K562 (cell line): ENCODE measurements around the gene PGR. TPM values are rescaled to one million over a fixed set of nuclear protein-coding genes. Genes with fewer than 3 reads are reported as not detected.

Experiments
- ATAC-seq: fragments of 200-7000 bp; cut with Tn5 transposase; 3 replicates; pipeline ENCODE4 v1.9.1; 2020; ENCODE audit warnings: moderate library complexity
- BruUV-seq: library from RNA; stranded (reverse); fragments of 400-500 nt; replicated peaks from 2 replicates; lab custom pipeline; 2021; lab: Mats Ljungman, UMichigan
- CTCF ChIA-PET: fragments of 300-600 bp; formaldehyde crosslinking; extraction: SDS; loops from one replicate; lab custom pipeline; 2021; ENCODE audit warnings: low intra/inter-chr PET ratio; lab: Yijun Ruan, JAX
- POLR2A ChIA-PET: fragments of 300-600, 350-650 bp; sonication (Branson Sonifier 250); formaldehyde crosslinking; extraction: SDS; loops from one replicate; lab custom pipeline; 2021; ENCODE audit warnings: antibody characterized with exemption, inconsistent platforms; lab: Yijun Ruan, JAX
- DNase-seq, 4 experiments: peaks; one replicate each; pipeline versions ENCODE4 v3.0.0 to v3.0.0-alpha.2; 2011 to 2018; ENCODE audit warnings: low spot score in 3 of 4, mixed read lengths in 3 of 4; ENCODE audit errors: extremely low read depth in 1 of 4
- FAIRE-seq: peaks from 2 replicates; lab custom pipeline; 2011; peaks lifted over from hg19 to GRCh38; lab: Jason Lieb, UNC
- H2AFZ ChIP-seq: 2 replicates; pipeline ENCODE4 v1.6.0; 2011; ENCODE audit warnings: low read depth, low read length, control low read depth, inconsistent platforms
- H3K27ac ChIP-seq: fragments of 200-600 bp; 3 replicates; pipeline ENCODE4 v1.8.0; 2011; ENCODE audit warnings: low read depth, mild to moderate bottlenecking, control low read depth, inconsistent platforms, low read length, moderate library complexity, mixed read lengths; ENCODE audit errors: extremely low read depth
- H3K27me3 ChIP-seq, 2 experiments: fragments of 300-600 bp in 1 of 2; 2 replicates in 1 of 2; 3 replicates in 1 of 2; pipeline versions ENCODE4 v1.6.0 to v1.8.0; 2011; ENCODE audit warnings: inconsistent platforms in 2 of 2, low read length in 2 of 2, mild to moderate bottlenecking in 1 of 2, mixed read lengths in 1 of 2, moderate library complexity in 1 of 2; ENCODE audit not compliant: control insufficient read depth in 2 of 2, insufficient read depth in 2 of 2
- H3K36me3 ChIP-seq: fragments of 300-600 bp; 3 replicates; pipeline ENCODE4 v1.8.0; 2011; ENCODE audit warnings: mild to moderate bottlenecking, low read length, inconsistent platforms; ENCODE audit not compliant: control insufficient read depth, insufficient read depth
- H3K4me1 ChIP-seq, 2 experiments: fragments of 200-600 bp in 1 of 2; replicated peaks in 1 of 2; 2 replicates in 1 of 2; 3 replicates in 1 of 2; pipeline versions ENCODE4 v1.5.1 to v1.8.0; 2011; ENCODE audit warnings: inconsistent platforms in 2 of 2, low read length in 2 of 2, mild to moderate bottlenecking in 1 of 2, mixed read lengths in 1 of 2, moderate library complexity in 1 of 2; ENCODE audit not compliant: control insufficient read depth in 2 of 2, insufficient read depth in 2 of 2
- H3K4me2 ChIP-seq: 2 replicates; pipeline ENCODE4 v1.6.1; 2011; ENCODE audit warnings: low read length, control low read depth, inconsistent platforms, mixed read lengths; ENCODE audit not compliant: insufficient read depth
- H3K4me3 ChIP-seq: fragments of 200-600 bp; sonication (generic), shearing (Covaris generic); 2 replicates; pipeline ENCODE4 v1.5.1; 2016; ENCODE audit warnings: control low read depth, inconsistent platforms
- H3K79me2 ChIP-seq: fragments of 200-600 bp; 3 replicates; pipeline ENCODE4 v1.8.0; 2011; ENCODE audit warnings: low read length, inconsistent platforms; ENCODE audit not compliant: control insufficient read depth, insufficient read depth
- H3K9ac ChIP-seq, 2 experiments: 2 replicates each; pipeline versions ENCODE4 v1.6.0 to v1.6.1; 2011; ENCODE audit warnings: low read depth in 2 of 2, low read length in 2 of 2, control low read depth in 1 of 2, inconsistent platforms in 1 of 2, mild to moderate bottlenecking in 1 of 2, mixed read lengths in 1 of 2; ENCODE audit not compliant: insufficient read depth in 1 of 2
- H3K9me1 ChIP-seq: one replicate; pipeline ENCODE4 v1.6.0; 2011; ENCODE audit warnings: inconsistent platforms, mild to moderate bottlenecking, low read length, moderate library complexity; ENCODE audit not compliant: control insufficient read depth, insufficient read depth
- H3K9me3 ChIP-seq: replicated peaks from 2 replicates; pipeline ENCODE4 v1.5.1; 2011; ENCODE audit warnings: low read depth, low read length, inconsistent platforms; ENCODE audit not compliant: control insufficient read depth, insufficient read depth
- H4K20me1 ChIP-seq: replicated peaks from 2 replicates; pipeline ENCODE4 v1.6.1; 2011; ENCODE audit warnings: low read length, inconsistent platforms, mixed read lengths; ENCODE audit not compliant: control insufficient read depth, insufficient read depth
- HDAC8 ChIP-seq: fragments of 450-650 bp; IDR thresholded peaks from 2 replicates; pipeline ENCODE4 v1.6.1; 2016; ENCODE audit warnings: mild to moderate bottlenecking, missing genetic modification characterization, moderate library complexity, missing compliant biosample characterization
- MLLT1 ChIP-seq, 2 experiments: fragments of 450-650 bp; IDR thresholded peaks; 2 replicates each; pipeline ENCODE4 v1.6.1; 2016
- MTA3 ChIP-seq: fragments of 450-650 bp; formaldehyde crosslinking; IDR thresholded peaks from 2 replicates; pipeline ENCODE4 v1.6.1; 2017; ENCODE audit warnings: mild to moderate bottlenecking, borderline replicate concordance
- RBFOX2 ChIP-seq: fragments of 200-400 bp; formaldehyde crosslinking; IDR thresholded peaks from 2 replicates; pipeline ENCODE4 v1.6.1; 2017; ENCODE audit warnings: low read depth, mild to moderate bottlenecking, low read length, moderate library complexity
- SREBF2 ChIP-seq: sonication (generic); formaldehyde crosslinking; IDR thresholded peaks from 2 replicates; pipeline ENCODE4 v1.4.0; 2020; ENCODE audit warnings: mild to moderate bottlenecking, missing genetic modification reagents
- TCF15 ChIP-seq: fragments of 250-450 bp; sonication (Bioruptor Pico); IDR thresholded peaks from 2 replicates; pipeline ENCODE4 v1.8.0; 2022; ENCODE audit warnings: moderate library complexity, mild to moderate bottlenecking, inconsistent platforms
- ZNF143 ChIP-seq: sonication (generic); formaldehyde crosslinking; IDR thresholded peaks from 2 replicates; pipeline ENCODE4 v1.9.0; 2022; ENCODE audit warnings: mild to moderate bottlenecking, missing genetic modification reagents
- ZNF224 ChIP-seq: sonication (generic); formaldehyde crosslinking; IDR thresholded peaks from 2 replicates; pipeline ENCODE4 v1.8.0; 2022; ENCODE audit warnings: mild to moderate bottlenecking, missing genetic modification reagents
- WGBS: fragments of 100-300 bp; shearing (Covaris generic); methylation state at CpG from one replicate; pipeline ENCODE4 v1.1.6; 2016; ENCODE audit warnings: low coverage, mixed read lengths; ENCODE audit not compliant: insufficient coverage; ENCODE audit errors: missing lambda C conversion rate; 5-methylcytosine and 5-hydroxymethylcytosine counted together
- in situ Hi-C: fragments of 300-500 bp; cut with MboI; formaldehyde crosslinking; loops from 4 replicates; pipeline ENCODE4 v1.15.0; 2018; ENCODE audit warnings: inconsistent platforms, mixed read lengths
- intact Hi-C: fragments of 100-400 bp; cut with micrococcal nuclease; formaldehyde crosslinking; loops from 2 replicates; pipeline ENCODE4 v1.14.2; 2022
- polyA plus RNA-seq, 8 experiments: library from polyadenylated mRNA; depleted of rRNA in 4 of 8; stranded (reverse) in 5 of 8; unstranded in 3 of 8; fragments of >200 nt; fragmentation: Nextera tagmentation in 2 of 8; fragmentation: Illumina TruSeq in 1 of 8; extraction: Ambion mirVana in 2 of 8; extraction: Trizol in 1 of 8; gene quantifications; 2 replicates each; pipeline versions ENCODE4 v1.2.1 to v1.2.3, GENCODE V29; 2011 to 2014; ENCODE audit warnings: inconsistent platforms in 1 of 8, missing spikeins in 1 of 8
- total RNA-seq, 7 experiments: library from RNA; depleted of rRNA in 6 of 7; stranded (reverse); fragments of >200 nt in 6 of 7; fragmentation: Illumina TruSeq in 2 of 7; extraction: Trizol in 2 of 7; gene quantifications; 2 replicates each; pipeline versions ENCODE4 v1.2.1 to v1.2.3, GENCODE V29; 2011 to 2021; ENCODE audit warnings: low replicate concordance in 1 of 7

The PGR gene
- total and polyA plus RNA-seq, 9 of the 15 experiments (the other 6 are each of a cell fraction or from before 2014, with no cell fraction given), result 0.43 to 2.4 (median 1.3) TPM

- Histone ChIP-seq H3K79me2 (peaks cover 21% of the 10 kb centered on the region), H2AFZ (peak overlapping the region; percentile 86), H4K20me1 (no peaks in the 10 kb centered on the region), H3K4me2 (peak overlapping the region; percentile 70), H3K36me3 (no peaks in the 10 kb centered on the region; the same call in 2 of the 3 replicates), H3K9me3 (no peaks in the 10 kb centered on the region), H3K9ac (peak overlapping the region; percentile 69 to 89; a peak in 3 of 4 replicates), H3K27me3 (peaks cover 0 to 13% of the 10 kb centered on the region in 2 experiments; a peak in 2 of 5 replicates), H3K27ac (peak overlapping the region; percentile 70; the same call in 2 of the 3 replicates), H3K9me1 (no peaks in the 10 kb centered on the region), H3K4me1 (peaks cover 0 to 27% of the 10 kb centered on the region in 2 experiments; a peak in 3 of 5 replicates), H3K4me3 (peak overlapping the region; percentile 54)
- ChIA-PET CTCF (no interaction called here), POLR2A (interaction anchor here (0.6 kb wide), 1 partner anchor 156 kb away, joined by 3 read pairs; no protein-coding TSS in a partner anchor)
- BruUV-seq, result no TSS peak
- WGBS, result 3% methylated on average over 50 of the region's 93 CpGs
- ATAC-seq (peak; percentile 60), DNase-seq (peak; percentile 24 to 40 (median 34)), FAIRE-seq (no peak)
- in situ Hi-C loops, result no loop called here
- intact Hi-C loops, result loop anchor here (5.0 to 10.0 kb wide), 2 partner anchors 81 to 153 kb away; no protein-coding TSS in a partner anchor
- TF ChIP-seq ZNF224 (CRISPR knock-in tag) (no peak), RBFOX2 (peak; percentile 65), HDAC8 (tag) (no peak), MTA3 (no peak), MLLT1 (IDR thresholded peaks at IDR 0.05) (no peak), TCF15 (CRISPR knock-in tag) (no peak), ZNF143 (CRISPR knock-in tag) (no peak), SREBF2 (no peak)
These were observed 1.7 kb downstream of the PGR start for GRCh38 chr11:101127699-101128570.
